GM12874 (cell line): ENCODE measurements around the gene FAM163A.

Experiments used
- CTCF ChIP-seq: IDR thresholded peaks from 2 replicates; pipeline ENCODE4 v1.5.1; 2011; ENCODE audit warnings: low read depth, mild to moderate bottlenecking, control low read depth, low read length, moderate library complexity; ENCODE audit not compliant: insufficient read depth

The FAM163A gene

GRCh38 chr1:179714623-179715022 is 28.5 kb upstream of the FAM163A start:
- TF ChIP-seq CTCF = no peak

- TF ChIP-seq CTCF = no peak
Measured at GRCh38 chr1:179719272-179719671, 23.8 kb upstream of the FAM163A start.

GRCh38 chr1:179728271-179728670 is 14.8 kb upstream of the FAM163A start:
- TF ChIP-seq CTCF = no peak

GRCh38 chr1:179729881-179730280 is 13.2 kb upstream of the FAM163A start:
- TF ChIP-seq CTCF = no peak

GRCh38 chr1:179731643-179732042 is 11.4 kb upstream of the FAM163A start:
- no peak for TF ChIP-seq CTCF

- no peak for TF ChIP-seq CTCF
Measured at GRCh38 chr1:179742291-179742690, 800 bp upstream of the FAM163A start.

- TF ChIP-seq CTCF = no peak
Measured at GRCh38 chr1:179743679-179744400, 749 bp downstream of the FAM163A start.
